Activated CD8-positive, alpha-beta memory T cell treated with anti-CD3 and anti-CD28 coated beads, Interleukin-2, amount 10 ng/mL, durations not matched to agents 7 days and 5 days (primary cell): ENCODE measurements around the gene HSPA13. TPM values are rescaled to one million over a fixed set of nuclear protein-coding genes. Genes with fewer than 3 reads are reported as not detected.
"Not testable (repeated sequence)": the region's sequence is repeated elsewhere in the genome, so short reads cannot be mapped to it uniquely, and the experiment has no call there.

Experiments
- ATAC-seq: fragments of 150-1000 bp; cut with Tn5 transposase; one replicate; pipeline ENCODE4 v1.10.0; 2021; ENCODE audit warnings: moderate library complexity
- CTCF ChIA-PET: fragments of 350-600 bp; sonication (Branson Sonifier 250); formaldehyde crosslinking; loops from one replicate; lab custom pipeline; 2021; ENCODE audit warnings: antibody characterized with exemption; lab: Charles Lee
- DNase-seq: peaks from one replicate; pipeline ENCODE4 v3.0.0-alpha.2; 2020
- H3K27ac Mint-ChIP-seq: one replicate; pipeline ENCODE4 v1.8.0; 2021; ENCODE audit warnings: mild to moderate bottlenecking, mixed read lengths
- H3K27me3 Mint-ChIP-seq: one replicate; pipeline ENCODE4 v1.8.0; 2021; ENCODE audit warnings: mixed read lengths
- H3K36me3 Mint-ChIP-seq: one replicate; pipeline ENCODE4 v1.8.0; 2021; ENCODE audit warnings: mild to moderate bottlenecking, mixed read lengths
- H3K4me1 Mint-ChIP-seq: one replicate; pipeline ENCODE4 v1.8.0; 2021; ENCODE audit warnings: mixed read lengths
- H3K4me3 Mint-ChIP-seq: one replicate; pipeline ENCODE4 v1.8.0; 2021; ENCODE audit warnings: mild to moderate bottlenecking, moderate library complexity, mixed read lengths
- H3K9me3 Mint-ChIP-seq: one replicate; pipeline ENCODE4 v1.8.0; 2022; ENCODE audit warnings: low read depth, mixed read lengths
- total RNA-seq, 2 experiments: library from RNA; stranded (reverse); gene quantifications; one replicate each; pipeline ENCODE4 v1.2.3, GENCODE V29; 2021

HSPA13 gene
- total RNA-seq, 2 experiments from 2014 or later = 20.8 to 32.4 TPM

DNA sequence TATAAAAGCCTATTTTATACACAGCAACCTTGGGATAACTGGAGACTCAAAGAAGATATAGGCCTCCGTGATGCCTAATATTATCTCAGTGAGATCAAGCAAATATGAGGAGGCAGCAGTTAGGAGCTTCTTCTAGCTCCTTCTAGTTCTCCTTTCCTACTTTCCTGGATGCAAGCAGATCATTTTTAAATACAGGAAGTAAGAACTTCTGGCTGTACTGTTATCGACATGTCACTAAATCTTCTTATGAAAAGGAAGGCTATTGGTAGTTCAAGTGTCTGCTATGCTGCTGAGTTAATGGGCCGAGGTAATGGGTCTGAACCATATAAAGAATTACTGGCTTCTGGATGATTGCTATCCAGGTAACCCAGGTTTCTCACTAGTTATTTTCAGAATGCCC lies 15.9 kb downstream of the HSPA13 start:
- no peak for DNase-seq
- ATAC-seq = no peak
- CTCF ChIA-PET = no interaction called here
- no peaks in the 10 kb centered on the region for H3K4me1 Mint-ChIP-seq
- H3K9me3 Mint-ChIP-seq = no peaks in the 10 kb centered on the region
- no peak overlapping the region for H3K4me3 Mint-ChIP-seq
- peaks cover 6% of the 10 kb centered on the region for H3K27me3 Mint-ChIP-seq
- no peaks in the 10 kb centered on the region for H3K36me3 Mint-ChIP-seq
- H3K27ac Mint-ChIP-seq = no peak overlapping the region

DNA sequence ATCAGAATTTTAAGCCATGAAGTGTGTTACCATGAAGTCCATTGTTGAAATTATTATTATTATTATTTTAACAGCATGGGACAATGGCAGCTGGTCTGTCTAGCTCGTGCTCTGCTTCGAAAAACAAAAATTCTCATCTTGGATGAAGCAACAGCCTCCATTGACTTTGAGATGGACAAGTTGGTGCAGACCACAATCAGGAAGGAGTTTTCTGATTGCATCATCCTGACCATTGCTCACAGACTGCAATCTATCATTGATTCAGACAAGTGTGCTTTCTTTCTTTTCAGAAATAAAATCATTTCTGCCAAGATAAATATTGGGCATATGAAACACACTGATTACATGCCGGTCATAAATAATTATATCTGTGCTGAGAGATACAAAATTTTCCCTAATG lies 21.0 kb downstream of the HSPA13 start:
- H3K27ac Mint-ChIP-seq = no peak overlapping the region
- ATAC-seq (no peak), DNase-seq (no peak)
- no peaks in the 10 kb centered on the region for H3K4me1 Mint-ChIP-seq
- peaks cover 24% of the 10 kb centered on the region for H3K27me3 Mint-ChIP-seq
- no peaks in the 10 kb centered on the region for H3K36me3 Mint-ChIP-seq
- CTCF ChIA-PET = no interaction called here
- H3K4me3 Mint-ChIP-seq = no peak overlapping the region
- no peaks in the 10 kb centered on the region for H3K9me3 Mint-ChIP-seq

DNA sequence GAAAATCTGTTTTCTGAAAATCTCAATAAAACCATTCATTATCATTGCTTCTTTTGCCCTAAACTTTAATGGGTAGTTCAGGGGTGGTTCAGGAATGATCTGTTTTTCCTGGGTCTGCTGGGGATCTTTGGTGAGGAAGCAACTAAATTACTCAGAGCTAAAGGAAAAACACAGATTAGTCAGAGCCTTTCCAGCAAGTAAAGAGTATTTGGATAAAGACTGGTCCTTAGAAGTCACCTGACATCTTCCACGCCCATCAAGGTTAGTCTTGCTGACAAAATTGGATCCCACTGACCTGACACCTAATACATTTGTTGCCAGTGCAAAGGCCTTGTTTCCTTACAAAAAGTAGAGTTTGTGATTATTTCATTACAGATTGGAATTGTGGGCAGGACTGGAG lies 24.2 kb downstream of the HSPA13 start:
- no peaks in the 10 kb centered on the region for H3K36me3 Mint-ChIP-seq
- no peak overlapping the region for H3K4me3 Mint-ChIP-seq
- peaks cover 37% of the 10 kb centered on the region for H3K27me3 Mint-ChIP-seq
- no peak for DNase-seq
- no peak for ATAC-seq
- CTCF ChIA-PET = no interaction called here
- no peaks in the 10 kb centered on the region for H3K4me1 Mint-ChIP-seq
- no peaks in the 10 kb centered on the region for H3K9me3 Mint-ChIP-seq
- no peak overlapping the region for H3K27ac Mint-ChIP-seq

DNA sequence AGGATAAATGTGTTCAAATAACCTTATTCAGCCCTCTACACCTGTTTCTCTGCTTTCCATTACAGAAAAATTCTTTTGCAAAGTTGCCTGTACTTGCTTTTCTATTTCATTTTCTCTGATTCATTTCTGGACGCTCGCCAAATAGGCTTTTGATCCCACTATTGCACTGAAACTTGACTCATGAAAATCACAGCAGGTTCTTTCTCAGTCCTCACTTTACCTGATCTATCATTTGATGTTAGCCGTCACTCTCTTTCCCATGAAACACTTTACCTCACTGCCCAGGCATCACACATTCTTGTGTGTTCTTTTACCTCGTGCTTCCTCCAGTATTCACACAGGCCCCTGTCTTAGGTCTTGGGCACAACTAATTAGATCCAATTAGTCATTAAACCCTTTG lies 26.2 kb downstream of the HSPA13 start:
- no peak overlapping the region for H3K4me3 Mint-ChIP-seq
- H3K27ac Mint-ChIP-seq = no peak overlapping the region
- DNase-seq (no peak), ATAC-seq (no peak)
- CTCF ChIA-PET = no interaction called here
- H3K36me3 Mint-ChIP-seq = no peaks in the 10 kb centered on the region
- H3K4me1 Mint-ChIP-seq = no peaks in the 10 kb centered on the region
- H3K27me3 Mint-ChIP-seq = peaks cover 36% of the 10 kb centered on the region
- no peaks in the 10 kb centered on the region for H3K9me3 Mint-ChIP-seq

DNA sequence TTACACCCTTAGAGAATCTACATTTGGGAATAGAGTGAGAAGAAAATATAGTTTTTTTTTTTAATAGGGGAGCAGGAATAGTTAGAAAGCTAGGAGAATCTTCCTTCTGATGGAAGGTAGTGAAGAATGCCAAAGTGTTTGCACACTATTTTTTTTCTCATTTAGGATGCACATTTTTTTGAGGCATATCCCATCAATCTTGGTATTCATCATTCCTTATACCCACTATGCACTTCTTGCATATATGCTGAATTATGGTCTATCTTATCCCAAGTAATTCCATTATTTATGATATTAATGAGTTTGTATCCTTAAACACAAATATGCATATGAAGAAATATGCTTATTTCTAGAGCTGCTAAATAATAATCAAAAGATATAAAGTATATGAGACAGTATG lies 28.4 kb downstream of the HSPA13 start:
- Mint-ChIP-seq H3K9me3 (no peaks in the 10 kb centered on the region), H3K4me3 (no peak overlapping the region), H3K36me3 (no peaks in the 10 kb centered on the region), H3K4me1 (no peaks in the 10 kb centered on the region), H3K27ac (no peak overlapping the region), H3K27me3 (peaks cover 31% of the 10 kb centered on the region)
- CTCF ChIA-PET = no interaction called here
- no peak for DNase-seq
- no peak for ATAC-seq

DNA sequence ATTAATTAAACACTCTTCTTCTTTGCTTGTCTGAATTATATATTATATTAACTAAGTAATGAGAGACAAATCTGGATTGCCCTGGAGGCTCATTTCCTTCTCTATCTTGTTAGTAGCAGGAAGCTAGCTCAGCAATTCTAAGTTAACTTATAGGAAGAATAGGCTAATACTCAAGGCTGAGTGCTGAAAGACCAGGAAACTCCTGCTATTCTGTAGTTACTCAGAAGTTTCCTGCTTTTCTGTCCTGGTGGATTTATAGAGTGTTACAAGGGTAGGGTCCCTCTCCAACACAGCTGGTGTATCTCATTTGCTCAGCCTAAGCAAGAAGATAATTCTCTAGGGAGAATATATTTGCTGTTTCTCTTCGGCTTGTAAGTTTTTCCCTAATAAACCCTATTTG lies 29.2 kb downstream of the HSPA13 start:
- DNase-seq = no peak
- no peak overlapping the region for H3K27ac Mint-ChIP-seq
- H3K9me3 Mint-ChIP-seq = no peaks in the 10 kb centered on the region
- no peaks in the 10 kb centered on the region for H3K4me1 Mint-ChIP-seq
- no peak for ATAC-seq
- H3K36me3 Mint-ChIP-seq = no peaks in the 10 kb centered on the region
- no peak overlapping the region for H3K4me3 Mint-ChIP-seq
- CTCF ChIA-PET = no interaction called here
- H3K27me3 Mint-ChIP-seq = peaks cover 25% of the 10 kb centered on the region

DNA sequence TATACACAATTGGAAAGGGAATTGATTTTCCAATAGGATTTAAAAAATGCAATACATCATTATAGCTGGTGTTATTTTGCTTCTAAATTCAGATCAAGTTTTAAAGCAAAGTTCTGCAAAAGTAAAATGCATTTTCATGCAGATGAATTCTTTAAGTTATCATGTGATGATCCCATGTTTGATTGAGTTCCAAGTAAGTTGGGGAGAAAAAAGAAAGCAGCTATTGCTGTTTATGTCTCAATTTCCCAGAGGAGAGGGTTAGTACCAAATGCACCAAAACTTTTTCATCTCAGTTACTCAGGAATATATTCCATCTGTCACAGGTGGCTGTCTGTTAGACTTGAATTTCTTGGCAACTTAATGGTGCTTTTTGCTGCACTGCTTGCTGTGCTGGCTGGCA lies 29.7 kb downstream of the HSPA13 start:
- H3K36me3 Mint-ChIP-seq = no peaks in the 10 kb centered on the region
- CTCF ChIA-PET = no interaction called here
- ATAC-seq = no peak

DNA sequence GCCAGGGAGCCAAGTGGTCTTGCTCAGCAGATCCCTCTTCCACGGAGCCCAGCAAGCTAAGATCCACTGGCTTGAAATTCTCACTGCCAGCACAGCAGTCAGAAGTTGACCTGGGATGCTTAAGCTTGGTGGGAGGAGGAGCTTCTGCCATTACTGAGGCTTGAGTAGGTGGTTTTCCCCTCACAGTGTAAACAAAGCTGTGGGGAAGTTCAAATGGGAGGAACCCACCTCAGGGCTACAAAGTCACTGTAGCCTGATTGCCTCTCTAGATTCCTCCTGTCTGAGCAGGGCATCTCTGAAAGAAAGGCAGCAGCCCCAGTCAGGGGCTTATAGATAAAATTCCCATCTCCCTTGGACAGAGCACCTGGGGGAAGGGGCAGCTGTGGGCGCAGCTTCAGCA lies 55.6 kb downstream of the HSPA13 start:
- H3K4me3 Mint-ChIP-seq, H3K4me1 Mint-ChIP-seq, DNase-seq, H3K9me3 Mint-ChIP-seq, H3K36me3 Mint-ChIP-seq, CTCF ChIA-PET, H3K27ac Mint-ChIP-seq, ATAC-seq: not testable (repeated sequence)
- peaks cover 26% of the 10 kb centered on the region for H3K27me3 Mint-ChIP-seq

More for the DNA sequence above, 29.7 kb downstream of the HSPA13 start:
- Mint-ChIP-seq H3K27me3 (peaks cover 23% of the 10 kb centered on the region), H3K27ac (no peak overlapping the region), H3K9me3 (no peaks in the 10 kb centered on the region), H3K4me1 (no peaks in the 10 kb centered on the region), H3K4me3 (no peak overlapping the region)
- no peak for DNase-seq

DNA sequence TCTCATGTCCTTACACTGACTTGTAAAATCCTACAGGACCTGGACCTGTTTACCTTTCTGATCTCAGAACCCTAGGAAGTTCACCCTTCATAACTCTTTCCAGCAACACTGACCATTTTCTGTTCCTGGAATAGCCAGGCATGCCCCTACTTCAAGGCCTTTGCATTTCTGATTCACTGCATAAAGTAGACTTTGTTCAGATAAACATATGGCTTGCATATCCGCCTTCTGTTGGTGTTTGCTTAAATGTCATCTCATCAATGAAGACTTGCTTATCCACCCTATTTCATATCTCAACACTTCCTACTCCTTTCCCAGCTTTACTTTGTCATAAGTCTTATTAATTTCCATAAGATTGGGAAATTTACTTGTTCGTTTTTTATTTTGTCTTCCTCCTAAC lies 57.4 kb downstream of the HSPA13 start:
- H3K36me3 Mint-ChIP-seq = no peaks in the 10 kb centered on the region
- DNase-seq (no peak), ATAC-seq (no peak)
- H3K27me3 Mint-ChIP-seq = peaks cover 20% of the 10 kb centered on the region
- H3K9me3 Mint-ChIP-seq = no peaks in the 10 kb centered on the region
- CTCF ChIA-PET = no interaction called here
- no peaks in the 10 kb centered on the region for H3K4me1 Mint-ChIP-seq
- H3K27ac Mint-ChIP-seq = no peak overlapping the region
- H3K4me3 Mint-ChIP-seq = no peak overlapping the region

Other genes starting within 250 kb of the HSPA13 start
- not detected for gene LIPI, start 172.2 kb downstream of the HSPA13 start, total RNA-seq
- 1 to 10 TPM in 1 of 2 experiments, under 1 TPM in 1; 0.84 to 2.2 TPM for gene RBM11, start 167.0 kb downstream of the HSPA13 start, total RNA-seq
- 100 to 1,000 TPM in 1 of 2 experiments, 10 to 100 TPM in 1; 58.9 to 126 TPM for gene SAMSN1, start 163.2 kb upstream of the HSPA13 start, total RNA-seq